Stimulated activated CD4-positive, alpha-beta T cell treated with anti-CD3 and anti-CD28 coated beads, Interleukin-2, amount 100 ng/mL, for 24 hours (primary cell): ENCODE measurements around the gene AP2B1.
"Not testable (repeated sequence)": the region's sequence is repeated elsewhere in the genome, so short reads cannot be mapped to it uniquely, and the experiment has no call there.

Experiments used
- DNase-seq, 2 donors: peaks; one replicate each; pipeline ENCODE4 v3.0.0-alpha.2; 2020

Gene AP2B1

GRCh38 chr17:35645923-35646322 lies 58.8 kb downstream of the AP2B1 start:
- DNase-seq = no peak

DNA sequence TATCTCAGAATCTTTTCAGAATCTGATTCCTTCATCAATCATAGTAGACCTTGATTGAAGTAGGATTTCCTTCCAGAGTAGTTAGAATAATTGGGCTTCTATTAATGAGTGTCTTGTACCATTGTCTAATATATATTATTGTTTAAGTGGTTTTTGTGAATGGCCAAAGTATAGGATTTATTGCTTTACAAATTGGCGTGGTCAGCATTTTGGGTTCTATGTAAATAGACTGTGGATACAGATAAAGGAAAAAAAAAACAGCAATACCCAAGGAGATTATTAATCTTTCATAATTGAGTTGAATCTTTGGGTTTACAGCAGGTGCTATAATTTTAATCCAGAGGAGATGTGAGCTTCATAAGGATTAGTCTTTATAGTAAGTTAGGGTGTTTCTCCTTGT lies 64.3 kb downstream of the AP2B1 start:
- DNase-seq = no peak

DNA sequence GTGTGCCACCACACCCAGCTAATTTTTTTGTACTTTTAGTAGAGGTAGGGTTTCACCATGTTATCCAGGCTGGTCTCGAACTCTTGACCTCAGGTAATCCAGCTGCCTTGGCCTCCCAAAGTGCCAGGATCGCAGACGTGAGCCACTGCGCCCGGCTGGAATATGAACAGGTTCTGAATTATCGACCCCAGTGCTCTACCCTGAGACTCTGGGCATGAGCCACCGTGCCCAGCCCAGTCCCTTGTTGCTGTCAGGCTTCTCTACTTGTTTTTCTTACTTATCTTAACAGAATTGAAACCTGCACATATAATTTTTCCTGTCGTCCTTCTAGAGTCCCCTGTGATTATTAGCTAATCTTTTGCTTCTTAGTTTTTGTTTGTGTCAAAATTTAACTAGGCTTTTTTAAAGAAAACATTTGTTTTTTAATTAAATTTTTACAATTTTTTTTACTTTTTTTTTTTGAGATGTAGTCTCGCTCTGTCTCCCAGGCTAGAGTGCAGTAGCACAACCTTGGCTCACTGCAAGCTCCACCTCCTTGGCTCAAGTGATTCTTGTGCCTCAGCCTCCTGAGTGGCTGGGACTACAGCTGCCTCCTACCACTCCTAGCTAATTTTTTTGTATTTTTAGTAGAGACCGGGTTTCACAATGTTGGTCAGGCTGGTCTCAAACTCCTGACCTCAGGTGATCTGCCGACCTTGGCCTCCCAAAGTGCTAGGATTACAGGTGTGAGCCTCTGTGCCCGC lies 66.7 kb downstream of the AP2B1 start:
- no peak for DNase-seq

DNA sequence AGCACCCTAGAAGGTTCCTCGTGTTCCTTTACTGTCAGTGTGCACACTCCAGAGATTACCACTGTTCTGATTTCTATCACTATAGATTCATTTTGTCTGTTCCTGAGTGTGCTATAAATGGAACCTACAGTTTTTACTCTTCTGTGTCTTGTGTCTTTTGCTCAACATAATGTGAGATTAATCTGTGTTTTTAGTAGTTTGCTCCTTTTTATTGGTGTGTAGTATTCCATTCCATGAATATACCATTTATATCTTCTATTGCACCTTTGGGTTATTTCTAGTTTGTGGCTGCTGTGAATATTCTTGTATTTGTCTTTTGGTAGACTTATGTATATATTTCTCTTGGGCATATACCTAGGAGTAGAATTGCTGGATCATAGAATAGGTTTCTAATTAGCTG lies 68.2 kb downstream of the AP2B1 start:
- no peak for DNase-seq

- no peak for DNase-seq
Measured at GRCh38 chr17:35660902-35661301, 73.8 kb downstream of the AP2B1 start.

DNA sequence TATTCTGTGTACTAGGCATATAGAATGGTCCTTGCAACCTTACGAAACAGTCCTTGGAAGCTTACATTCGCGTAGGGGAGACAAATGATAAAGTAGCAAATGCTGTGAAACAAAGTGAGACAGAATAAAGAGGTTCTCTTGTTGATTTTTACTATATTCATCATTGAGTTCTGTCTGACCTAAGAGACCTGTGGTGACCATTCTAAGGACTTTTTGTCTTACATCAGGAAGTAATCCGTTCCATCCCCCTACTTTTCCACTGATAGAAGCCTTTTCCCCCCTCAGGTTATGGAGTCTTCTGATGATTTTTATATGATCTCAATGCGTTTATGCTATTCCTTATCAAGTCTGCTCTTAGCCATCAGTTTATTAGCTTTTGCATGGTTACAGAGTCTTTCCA lies 77.6 kb downstream of the AP2B1 start:
- DNase-seq = no peak

DNA sequence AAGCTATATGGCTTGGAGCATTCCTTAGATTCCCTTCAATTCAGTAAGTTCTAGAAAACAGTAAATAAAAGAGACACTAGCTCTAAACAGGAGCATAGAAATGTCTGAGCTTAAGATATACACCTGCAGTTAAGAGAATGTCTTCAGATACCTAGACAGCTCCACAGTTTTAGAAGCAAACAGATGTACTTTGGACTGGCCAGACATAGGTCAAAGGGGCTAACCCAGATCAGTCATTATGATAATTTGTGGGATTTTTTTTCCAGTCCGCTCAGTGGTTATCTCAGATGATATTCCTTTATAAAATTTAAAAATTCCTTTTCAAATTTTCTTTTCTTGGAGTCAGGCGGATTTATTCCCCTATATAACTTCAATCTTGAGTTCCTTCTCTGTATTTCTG lies 78.5 kb downstream of the AP2B1 start:
- no peak for DNase-seq

GRCh38 chr17:35666070-35666469 lies 78.9 kb downstream of the AP2B1 start:
- DNase-seq = no peak

DNA sequence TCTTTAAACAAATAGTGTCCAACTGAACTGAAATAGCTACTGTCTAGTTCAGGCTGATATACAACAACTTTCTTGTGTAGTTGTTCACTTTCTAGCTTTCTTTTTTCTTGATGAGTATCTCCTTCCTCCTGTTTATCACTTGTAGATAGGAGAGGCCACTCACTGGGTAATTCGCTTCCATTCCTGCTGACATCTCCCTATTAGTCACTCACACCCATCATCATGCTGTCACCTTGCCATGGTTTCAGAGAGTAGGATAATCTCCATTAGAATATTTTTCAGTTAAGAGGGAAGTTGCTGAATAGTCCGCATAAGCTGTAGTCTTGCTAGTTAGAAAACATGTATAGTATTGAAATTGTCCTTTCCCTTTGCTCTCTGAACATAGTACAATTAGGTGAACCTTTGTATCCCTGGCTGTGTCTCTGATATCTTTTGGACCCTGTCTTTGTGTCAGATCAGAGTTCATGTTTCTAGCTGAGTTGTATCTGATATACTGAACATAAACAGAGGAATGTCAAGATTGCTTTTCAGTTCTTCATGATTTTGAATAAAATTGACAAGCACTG lies 79.9 kb downstream of the AP2B1 start:
- DNase-seq = no peak

DNA sequence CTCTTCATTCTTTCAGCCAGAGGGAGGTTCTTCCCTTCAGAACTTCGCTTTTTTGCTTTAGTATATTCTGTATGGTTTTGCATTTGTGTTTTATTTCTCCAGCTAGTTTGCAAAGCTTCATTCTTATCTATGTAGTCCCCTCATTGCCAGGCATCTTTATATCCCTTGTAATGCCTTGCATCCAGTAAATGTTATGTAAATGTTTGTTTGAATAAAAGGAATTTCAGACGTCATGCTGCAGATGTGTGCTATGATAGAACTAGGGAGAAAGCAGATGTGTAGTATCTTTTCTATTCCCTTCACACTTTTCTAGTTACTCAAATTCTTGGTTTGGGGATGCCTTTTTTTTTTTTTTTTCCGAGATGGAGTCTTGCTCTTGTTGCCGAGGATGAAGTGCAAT lies 81.7 kb downstream of the AP2B1 start:
- no peak for DNase-seq

GRCh38 chr17:35674552-35674951 lies 87.4 kb downstream of the AP2B1 start:
- no peak for DNase-seq

GRCh38 chr17:35676441-35676840 lies 89.3 kb downstream of the AP2B1 start:
- DNase-seq = no peak

DNA sequence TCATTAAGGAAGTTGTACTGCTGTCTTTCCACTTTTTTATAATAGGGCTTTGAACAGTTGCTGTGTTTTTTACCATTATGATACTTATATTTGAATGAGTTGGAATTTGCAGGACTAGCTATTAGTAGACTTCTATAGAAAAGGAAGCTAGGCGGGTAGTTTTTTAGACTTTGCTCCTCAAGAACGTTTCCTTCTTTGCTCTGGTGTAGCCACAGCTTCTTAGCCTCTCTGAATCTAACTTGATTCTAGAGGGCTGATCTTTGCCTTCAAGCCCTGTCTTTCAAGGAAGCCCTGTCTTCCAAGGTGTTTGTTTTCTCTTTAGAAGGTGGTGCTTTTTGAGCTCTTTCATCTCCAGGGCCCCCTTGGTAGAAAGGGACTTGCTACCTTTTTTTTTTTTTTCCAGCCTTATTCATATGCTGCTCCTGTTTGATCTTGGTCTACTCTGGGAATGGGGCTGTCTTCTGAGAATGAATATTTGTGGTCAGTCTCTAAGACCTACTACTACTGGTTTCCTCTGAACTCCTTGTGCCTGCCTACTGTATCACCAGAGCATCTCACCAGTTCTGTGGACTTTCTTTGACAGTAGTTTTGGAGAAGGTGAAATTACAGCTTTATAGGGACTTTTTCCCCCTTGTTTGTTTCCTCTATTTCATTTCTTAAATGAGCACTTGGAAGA lies 92.0 kb downstream of the AP2B1 start:
- DNase-seq = no peak

DNA sequence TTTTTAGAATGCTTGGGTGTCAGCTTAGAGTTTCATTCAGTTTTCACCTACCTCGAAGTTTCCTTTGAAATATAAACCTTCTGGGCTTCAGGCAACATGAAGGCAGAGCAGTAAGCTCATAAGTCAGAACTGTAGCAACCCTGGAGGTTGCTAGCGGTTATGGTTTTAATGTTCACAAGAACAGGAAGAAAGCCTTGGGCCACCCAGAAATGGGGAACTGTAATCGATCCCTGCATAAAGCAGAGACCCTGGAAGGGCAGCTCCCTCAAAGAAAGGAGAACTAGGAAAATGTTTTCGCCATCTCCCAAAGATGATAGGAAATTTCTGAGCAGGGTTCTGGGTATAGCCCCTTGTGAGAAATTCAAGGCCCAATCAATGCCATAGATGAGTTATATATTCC lies 96.5 kb downstream of the AP2B1 start:
- no peak for DNase-seq

- no peak for DNase-seq
Measured at GRCh38 chr17:35684055-35684802, 97.1 kb downstream of the AP2B1 start.

DNA sequence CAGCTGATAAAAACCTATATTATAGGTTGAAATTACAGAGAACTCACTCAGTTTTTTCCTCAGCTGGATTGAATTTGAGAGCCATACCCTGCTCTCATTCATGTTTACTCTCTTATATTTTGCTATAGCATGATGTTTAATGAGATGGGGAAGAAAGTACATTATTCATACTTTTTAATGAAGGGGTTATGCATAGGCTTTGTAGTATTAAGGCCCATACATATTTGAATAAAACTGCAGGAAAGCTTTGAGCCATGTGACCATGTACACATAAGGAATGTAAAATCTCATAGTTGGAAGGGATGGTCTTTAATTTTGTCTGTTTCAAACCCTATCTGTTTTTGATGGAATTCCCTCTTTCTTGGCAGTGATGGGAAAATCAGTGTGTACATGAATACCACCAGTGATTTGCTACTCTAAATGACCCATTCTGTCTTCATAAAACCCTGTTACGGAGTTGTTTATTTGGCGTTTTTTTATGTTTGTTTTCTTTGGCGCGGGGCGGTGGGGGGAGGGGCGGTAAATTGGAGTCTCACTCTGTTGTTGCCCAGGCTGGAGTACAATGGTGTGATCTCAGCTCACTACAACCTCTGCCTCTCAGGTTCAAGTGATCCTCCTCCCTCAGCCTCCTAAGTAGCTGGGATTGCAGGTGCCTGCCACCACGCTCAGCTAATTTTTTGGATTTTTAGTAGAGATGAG lies 105.5 kb downstream of the AP2B1 start:
- DNase-seq = no peak

DNA sequence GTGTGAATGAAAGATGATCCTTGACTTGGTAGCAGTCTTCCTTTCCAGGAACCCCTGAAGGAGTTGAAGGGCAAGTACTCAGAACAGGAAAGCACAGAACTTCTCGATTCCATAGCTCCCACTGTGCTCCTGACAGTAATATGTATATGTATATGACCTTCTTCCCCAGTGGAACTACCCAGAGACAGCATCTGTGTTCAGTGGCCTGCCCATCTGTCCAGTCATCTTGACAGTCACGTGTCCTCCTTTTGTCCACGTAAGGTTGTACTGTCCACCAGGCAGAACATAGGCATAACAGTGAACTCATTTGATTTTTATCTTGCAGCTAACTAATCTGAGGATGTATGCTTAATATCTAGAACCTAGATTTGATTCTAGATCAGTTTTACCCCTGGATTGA lies 106.5 kb downstream of the AP2B1 start:
- DNase-seq = no peak

DNA sequence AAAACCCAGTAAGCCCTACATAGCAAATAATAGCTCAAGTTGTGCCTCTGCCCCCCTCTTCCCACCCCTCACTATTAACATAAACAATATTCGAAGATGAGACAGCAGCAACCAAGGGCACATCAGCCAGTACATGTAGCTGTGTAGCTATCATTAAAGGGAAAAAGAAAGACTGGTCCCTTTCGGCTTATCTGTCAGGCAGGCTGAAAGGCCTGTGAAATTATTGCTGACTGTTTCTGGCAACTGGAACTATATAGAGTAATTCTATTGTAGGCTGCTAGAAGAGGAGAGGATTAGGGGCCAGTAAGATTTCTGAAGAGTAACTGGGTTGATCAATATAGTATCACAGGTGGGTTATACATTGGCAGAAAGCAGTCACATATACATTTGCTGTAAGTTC lies 107.8 kb downstream of the AP2B1 start:
- DNase-seq = no peak

DNA sequence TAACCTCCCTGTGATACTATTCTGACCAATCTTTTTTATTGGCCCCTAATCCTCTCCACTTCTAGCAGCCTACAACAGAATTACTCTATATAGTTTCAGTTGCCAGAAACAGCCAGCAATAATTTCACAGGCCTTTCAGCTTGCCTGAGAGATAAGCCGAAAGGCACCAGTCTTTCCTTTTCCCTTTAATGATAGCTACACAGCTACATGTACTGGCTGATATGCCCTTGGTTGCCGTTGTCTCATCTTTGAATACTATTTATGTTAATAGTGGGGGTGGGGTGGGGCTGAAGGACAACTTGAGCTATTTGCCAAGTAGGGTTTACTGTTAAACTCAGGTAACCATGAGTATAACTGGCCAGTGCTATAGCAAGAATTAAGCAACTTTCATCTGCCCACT lies 108.5 kb downstream of the AP2B1 start:
- DNase-seq = no peak

GRCh38 chr17:35698800-35699199 lies 111.7 kb downstream of the AP2B1 start:
- no peak for DNase-seq

GRCh38 chr17:35700150-35700549 lies 113.0 kb downstream of the AP2B1 start:
- DNase-seq = no peak

DNA sequence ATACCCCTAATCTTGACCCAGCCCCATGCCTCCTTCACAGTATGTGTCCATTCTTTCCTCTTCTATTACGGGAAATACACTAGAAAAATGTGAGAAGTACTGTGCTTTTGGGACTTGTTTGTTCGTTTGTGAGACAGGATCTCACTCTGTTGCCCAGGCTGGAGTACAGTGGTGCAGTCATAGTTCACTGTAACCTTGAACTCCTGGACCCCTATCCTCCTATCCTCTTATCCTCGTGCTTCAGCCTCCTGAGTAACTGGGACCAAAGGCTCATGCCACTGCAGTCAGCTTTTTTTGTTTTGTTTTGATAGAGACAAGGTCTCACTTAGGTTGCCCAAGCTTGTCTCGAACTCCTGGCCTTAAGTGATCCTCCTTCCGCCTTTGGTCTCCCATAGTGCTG lies 114.4 kb downstream of the AP2B1 start:
- DNase-seq = no peak

GRCh38 chr17:35703308-35703707 lies 116.2 kb downstream of the AP2B1 start:
- not testable (repeated sequence) for DNase-seq
